GM21528 (cell line): ENCODE results near the gene NDUFS5.
"Not testable (repeated sequence)": the region's sequence is repeated elsewhere in the genome, so short reads cannot be mapped to it uniquely, and the experiment has no call there.

ENCODE experiments used
- ATAC-seq: cut with Tn5 transposase; IDR thresholded peaks from one replicate; pipeline ENCODE4 v1.9.1; 2021; ENCODE audit warnings: mild to moderate bottlenecking, moderate library complexity; ENCODE audit not compliant: unreplicated experiment, low FRiP score

Gene NDUFS5

GRCh38 chr1:39055213-39055710 lies 29.1 kb downstream of the NDUFS5 start:
- ATAC-seq: not testable (repeated sequence)

GRCh38 chr1:39061516-39061915 lies 35.4 kb downstream of the NDUFS5 start:
- ATAC-seq: not testable (repeated sequence)

- ATAC-seq: no peak
Observed at GRCh38 chr1:39061951-39062350, 35.8 kb downstream of the NDUFS5 start.

- ATAC-seq: no peak
Observed at GRCh38 chr1:39063191-39063590, 37.0 kb downstream of the NDUFS5 start.

- ATAC-seq: no peak
Observed at GRCh38 chr1:39063775-39064174, 37.6 kb downstream of the NDUFS5 start.

- no peak for ATAC-seq
Observed at GRCh38 chr1:39065542-39065941, 39.4 kb downstream of the NDUFS5 start.

- ATAC-seq: not testable (repeated sequence)
Observed at GRCh38 chr1:39068227-39068626, 42.1 kb downstream of the NDUFS5 start.

- ATAC-seq: not testable (repeated sequence)
Observed at GRCh38 chr1:39071557-39071956, 45.4 kb downstream of the NDUFS5 start.

- no peak for ATAC-seq
Observed at GRCh38 chr1:39076127-39076798, 50.1 kb downstream of the NDUFS5 start.

- no peak for ATAC-seq
Observed at GRCh38 chr1:39076799-39077148, 50.6 kb downstream of the NDUFS5 start.

- ATAC-seq: no peak
Observed at GRCh38 chr1:39080269-39080826, 54.2 kb downstream of the NDUFS5 start.

- no peak for ATAC-seq
Observed at GRCh38 chr1:39080831-39081270, 54.7 kb downstream of the NDUFS5 start.

- no peak for ATAC-seq
Observed at GRCh38 chr1:39081271-39082009, 55.3 kb downstream of the NDUFS5 start.

- no peak for ATAC-seq
Observed at GRCh38 chr1:39082010-39082799, 56.1 kb downstream of the NDUFS5 start.

GRCh38 chr1:39082811-39083576 lies 56.8 kb downstream of the NDUFS5 start:
- no peak for ATAC-seq

GRCh38 chr1:39084191-39084590 lies 58.0 kb downstream of the NDUFS5 start:
- no peak for ATAC-seq
